ENCODE data around the gene TRIP13.

Gene TRIP13

GRCh38 chr5:880816-881550 is 11.7 kb upstream of the TRIP13 start:
- H3K4me2 ChIP-seq (ENCODE audit: low read length) = no peak overlapping the region
- H3K4me3 ChIP-seq (ENCODE audit: low read length) = no peak overlapping the region
- peaks cover 69% of the 10 kb centered on the region for H3K36me3 ChIP-seq (ENCODE audit: insufficient read depth, low read length)
- no peaks in the 10 kb centered on the region for H3K4me1 ChIP-seq (ENCODE audit: control insufficient read depth, insufficient read depth, low read length)
- H3K9me3 ChIP-seq (replicated peaks; ENCODE audit: low read length) = no peaks in the 10 kb centered on the region
- no peak overlapping the region for H3K9ac ChIP-seq (ENCODE audit: low read depth, low read length)
- no peaks in the 10 kb centered on the region for H3K27me3 ChIP-seq (ENCODE audit: control insufficient read depth, insufficient read depth, low read length)

DNA sequence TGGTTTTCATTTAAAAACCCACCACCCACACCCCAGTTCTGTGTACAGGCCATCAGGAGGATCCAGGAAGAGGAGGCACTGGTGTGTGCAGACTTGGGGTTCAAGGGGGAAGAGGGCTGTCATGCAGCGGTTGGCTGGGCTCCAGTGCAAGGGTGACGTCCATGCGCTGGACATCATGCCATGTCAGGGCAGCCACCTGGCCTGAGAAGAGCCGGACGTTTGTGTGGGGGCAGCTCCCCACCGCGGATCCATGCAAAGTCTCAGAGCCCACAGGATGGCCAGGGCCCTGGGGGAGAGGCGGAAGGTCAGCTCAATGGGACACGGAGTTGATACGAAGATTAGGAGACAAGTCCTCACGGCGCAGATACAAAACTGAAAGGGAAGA is 11.1 kb upstream of the TRIP13 start:
- peaks cover 74% of the 10 kb centered on the region for H3K36me3 ChIP-seq (ENCODE audit: insufficient read depth, low read length)

DNA sequence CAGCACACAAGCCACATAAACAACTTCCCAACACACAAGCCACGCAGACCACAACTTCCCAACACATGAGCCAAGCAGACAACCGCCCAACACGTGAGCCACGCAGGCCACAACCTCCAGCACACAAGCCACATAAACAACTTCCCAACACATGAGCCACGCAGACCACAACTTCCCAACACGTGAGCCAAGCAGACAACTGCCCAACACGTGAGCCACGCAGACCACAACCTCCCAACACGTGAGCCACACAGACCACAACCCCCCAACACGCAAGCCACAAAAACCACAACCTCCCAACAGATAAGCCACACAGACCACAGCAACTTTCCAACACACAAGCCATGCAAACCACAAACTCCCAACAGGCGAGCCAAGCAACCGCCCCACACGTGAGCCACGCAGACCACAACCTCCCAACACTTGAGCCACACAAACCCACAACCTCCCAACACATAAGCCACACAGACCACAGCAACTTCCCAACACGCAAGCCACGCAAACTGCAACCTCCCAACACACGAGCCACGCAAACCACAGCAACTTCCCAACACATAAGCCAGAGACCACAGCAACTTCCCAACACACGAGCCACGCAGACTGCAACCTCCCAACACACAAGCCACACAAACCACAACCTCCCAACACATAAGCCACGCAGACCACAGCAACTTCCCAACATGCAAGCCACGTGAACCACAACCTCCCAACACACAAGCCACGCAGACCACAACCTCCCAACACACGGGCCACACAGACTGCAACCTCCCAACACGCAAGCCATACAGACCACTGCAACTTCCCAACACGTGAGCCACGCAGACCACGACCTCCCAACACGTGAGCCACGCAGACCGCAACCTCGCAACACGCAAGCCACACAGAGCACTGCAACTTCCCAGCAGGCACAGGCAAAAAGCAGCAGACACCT is 10.2 kb upstream of the TRIP13 start:
- Histone ChIP-seq H3K4me3 (ENCODE audit: low read length) (no peak overlapping the region), H3K36me3 (ENCODE audit: insufficient read depth, low read length) (peaks cover 76% of the 10 kb centered on the region), H3K9ac (ENCODE audit: low read depth, low read length) (no peak overlapping the region), H3K4me1 (ENCODE audit: control insufficient read depth, insufficient read depth, low read length) (no peaks in the 10 kb centered on the region), H3K9me3 (replicated peaks; ENCODE audit: low read length) (no peaks in the 10 kb centered on the region), H3K27me3 (ENCODE audit: control insufficient read depth, insufficient read depth, low read length) (no peaks in the 10 kb centered on the region), H3K4me2 (ENCODE audit: low read length) (no peak overlapping the region)

More for the DNA sequence above, 11.1 kb upstream of the TRIP13 start:
- H3K9me3 ChIP-seq (replicated peaks; ENCODE audit: low read length) = no peaks in the 10 kb centered on the region
- no peak overlapping the region for H3K4me2 ChIP-seq (ENCODE audit: low read length)
- no peak overlapping the region for H3K9ac ChIP-seq (ENCODE audit: low read depth, low read length)
- no peaks in the 10 kb centered on the region for H3K27me3 ChIP-seq (ENCODE audit: control insufficient read depth, insufficient read depth, low read length)
- H3K4me3 ChIP-seq (ENCODE audit: low read length) = no peak overlapping the region
- H3K4me1 ChIP-seq (ENCODE audit: control insufficient read depth, insufficient read depth, low read length) = no peaks in the 10 kb centered on the region

DNA sequence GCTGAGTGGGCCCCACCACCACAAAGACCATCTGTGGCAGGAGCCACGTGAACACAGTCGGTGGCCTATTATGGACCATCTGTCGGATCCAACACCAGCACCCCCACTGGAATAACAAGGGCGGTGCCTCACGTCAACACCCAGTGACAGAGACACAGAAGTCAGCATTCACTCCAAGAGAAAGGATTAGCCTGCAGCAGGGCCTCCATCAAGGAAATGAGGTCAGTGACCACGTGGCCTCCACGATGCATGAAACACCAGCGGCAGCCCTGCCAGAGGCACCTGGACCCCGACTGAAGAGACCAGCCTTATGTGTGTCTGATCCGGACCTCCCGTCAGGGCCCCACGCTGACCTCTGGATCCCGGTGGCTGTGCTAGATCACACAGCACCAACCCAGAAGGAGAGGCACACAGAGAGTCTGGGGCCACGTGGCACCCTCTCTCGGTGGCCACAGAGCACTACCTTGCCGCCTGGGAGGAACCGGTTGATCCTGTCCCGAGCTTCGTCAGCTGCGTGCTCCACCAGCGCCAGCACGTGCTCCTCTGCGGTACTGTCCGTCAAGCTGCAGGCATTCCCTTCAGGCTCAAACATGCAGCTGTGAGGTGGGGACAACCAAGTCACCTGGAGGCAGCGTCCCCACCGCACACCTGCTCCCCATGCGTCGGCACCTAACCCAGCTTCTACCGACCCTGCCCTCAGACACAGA is 9.1 kb upstream of the TRIP13 start:
- no peaks in the 10 kb centered on the region for H3K27me3 ChIP-seq (ENCODE audit: control insufficient read depth, insufficient read depth, low read length)
- no peak overlapping the region for H3K4me3 ChIP-seq (ENCODE audit: low read length)
- H3K9me3 ChIP-seq (replicated peaks; ENCODE audit: low read length) = no peaks in the 10 kb centered on the region
- no peak overlapping the region for H3K4me2 ChIP-seq (ENCODE audit: low read length)
- no peaks in the 10 kb centered on the region for H3K4me1 ChIP-seq (ENCODE audit: control insufficient read depth, insufficient read depth, low read length)
- H3K36me3 ChIP-seq (ENCODE audit: insufficient read depth, low read length) = peaks cover 78% of the 10 kb centered on the region
- H3K9ac ChIP-seq (ENCODE audit: low read depth, low read length) = no peak overlapping the region

- H3K9ac ChIP-seq (ENCODE audit: low read depth, low read length) = no peak overlapping the region
- H3K4me1 ChIP-seq (ENCODE audit: control insufficient read depth, insufficient read depth, low read length) = no peaks in the 10 kb centered on the region
- H3K4me2 ChIP-seq (ENCODE audit: low read length) = no peak overlapping the region
- H3K36me3 ChIP-seq (ENCODE audit: insufficient read depth, low read length) = peaks cover 87% of the 10 kb centered on the region
- no peaks in the 10 kb centered on the region for H3K27me3 ChIP-seq (ENCODE audit: control insufficient read depth, insufficient read depth, low read length)
- H3K4me3 ChIP-seq (ENCODE audit: low read length) = no peak overlapping the region
- H3K9me3 ChIP-seq (replicated peaks; ENCODE audit: low read length) = no peaks in the 10 kb centered on the region
Observed at GRCh38 chr5:884345-885126, 8.1 kb upstream of the TRIP13 start.

DNA sequence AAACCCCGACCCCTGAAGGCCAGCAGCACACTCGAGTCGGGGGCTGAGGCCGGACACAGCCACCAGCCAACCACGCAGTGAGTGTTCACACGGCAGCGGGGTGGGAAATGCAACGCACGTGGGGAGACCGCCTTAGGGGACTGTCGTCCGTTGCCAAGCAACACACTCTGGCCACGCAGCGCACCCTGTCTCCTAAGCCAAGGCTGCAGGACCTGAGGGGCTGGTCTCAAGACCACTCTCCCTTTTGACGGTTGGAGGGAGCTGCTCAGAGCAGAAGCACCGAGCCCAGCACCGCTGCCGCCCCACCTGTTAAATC is 7.6 kb upstream of the TRIP13 start:
- no peak overlapping the region for H3K9ac ChIP-seq (ENCODE audit: low read depth, low read length)
- H3K4me2 ChIP-seq (ENCODE audit: low read length) = no peak overlapping the region
- peaks cover 91% of the 10 kb centered on the region for H3K36me3 ChIP-seq (ENCODE audit: insufficient read depth, low read length)
- no peaks in the 10 kb centered on the region for H3K4me1 ChIP-seq (ENCODE audit: control insufficient read depth, insufficient read depth, low read length)
- no peaks in the 10 kb centered on the region for H3K9me3 ChIP-seq (replicated peaks; ENCODE audit: low read length)
- no peaks in the 10 kb centered on the region for H3K27me3 ChIP-seq (ENCODE audit: control insufficient read depth, insufficient read depth, low read length)
- H3K4me3 ChIP-seq (ENCODE audit: low read length) = no peak overlapping the region

DNA sequence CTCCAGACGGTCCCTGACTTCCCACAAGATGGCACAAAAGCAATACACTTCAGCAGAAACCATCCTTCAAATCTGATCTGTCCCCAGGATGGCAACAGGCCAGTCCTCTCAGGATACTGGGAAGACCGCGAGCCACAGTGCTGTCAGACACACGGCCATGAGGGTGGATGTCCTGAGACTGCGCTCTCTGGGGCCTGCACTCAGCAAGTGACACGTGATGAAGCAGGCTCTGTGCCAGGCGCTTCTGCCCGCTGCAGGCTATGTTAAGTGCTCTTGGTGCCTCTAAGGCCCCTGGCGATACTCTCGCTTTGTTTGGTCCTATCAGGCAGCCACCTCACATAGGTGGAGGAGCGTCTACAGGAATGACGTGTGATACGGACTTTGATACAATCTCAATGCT is 7.2 kb upstream of the TRIP13 start:
- no peaks in the 10 kb centered on the region for H3K27me3 ChIP-seq (ENCODE audit: control insufficient read depth, insufficient read depth, low read length)
- H3K4me2 ChIP-seq (ENCODE audit: low read length) = no peak overlapping the region
- no peak overlapping the region for H3K9ac ChIP-seq (ENCODE audit: low read depth, low read length)
- peaks cover 96% of the 10 kb centered on the region for H3K36me3 ChIP-seq (ENCODE audit: insufficient read depth, low read length)
- no peak overlapping the region for H3K4me3 ChIP-seq (ENCODE audit: low read length)
- peaks cover 1% of the 10 kb centered on the region for H3K4me1 ChIP-seq (ENCODE audit: control insufficient read depth, insufficient read depth, low read length)
- no peaks in the 10 kb centered on the region for H3K9me3 ChIP-seq (replicated peaks; ENCODE audit: low read length)

DNA sequence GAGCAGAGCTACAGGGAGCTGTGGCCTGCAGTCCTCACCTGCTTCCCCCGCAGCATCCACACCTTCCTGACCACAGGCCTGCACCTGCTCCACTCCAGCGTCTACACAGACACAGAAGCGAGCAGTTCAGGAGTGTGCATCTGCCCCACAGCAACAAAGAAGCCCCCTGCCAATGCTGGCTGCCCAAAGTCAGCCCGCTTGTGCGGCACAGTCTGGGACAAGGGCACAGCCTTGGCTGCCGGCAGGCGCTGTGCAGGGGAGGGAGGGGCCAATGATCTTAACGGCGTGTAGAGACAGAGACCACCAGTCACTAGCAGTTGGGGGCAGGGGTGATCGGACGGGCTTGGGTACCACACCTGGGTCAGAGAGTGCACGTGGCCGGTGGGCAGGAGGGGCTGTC is 6.6 kb upstream of the TRIP13 start:
- Histone ChIP-seq H3K9me3 (replicated peaks; ENCODE audit: low read length) (no peaks in the 10 kb centered on the region), H3K9ac (ENCODE audit: low read depth, low read length) (no peak overlapping the region), H3K36me3 (ENCODE audit: insufficient read depth, low read length) (peaks cover 98% of the 10 kb centered on the region), H3K4me3 (ENCODE audit: low read length) (no peak overlapping the region), H3K4me2 (ENCODE audit: low read length) (no peak overlapping the region), H3K27me3 (ENCODE audit: control insufficient read depth, insufficient read depth, low read length) (no peaks in the 10 kb centered on the region), H3K4me1 (ENCODE audit: control insufficient read depth, insufficient read depth, low read length) (peaks cover 7% of the 10 kb centered on the region)

DNA sequence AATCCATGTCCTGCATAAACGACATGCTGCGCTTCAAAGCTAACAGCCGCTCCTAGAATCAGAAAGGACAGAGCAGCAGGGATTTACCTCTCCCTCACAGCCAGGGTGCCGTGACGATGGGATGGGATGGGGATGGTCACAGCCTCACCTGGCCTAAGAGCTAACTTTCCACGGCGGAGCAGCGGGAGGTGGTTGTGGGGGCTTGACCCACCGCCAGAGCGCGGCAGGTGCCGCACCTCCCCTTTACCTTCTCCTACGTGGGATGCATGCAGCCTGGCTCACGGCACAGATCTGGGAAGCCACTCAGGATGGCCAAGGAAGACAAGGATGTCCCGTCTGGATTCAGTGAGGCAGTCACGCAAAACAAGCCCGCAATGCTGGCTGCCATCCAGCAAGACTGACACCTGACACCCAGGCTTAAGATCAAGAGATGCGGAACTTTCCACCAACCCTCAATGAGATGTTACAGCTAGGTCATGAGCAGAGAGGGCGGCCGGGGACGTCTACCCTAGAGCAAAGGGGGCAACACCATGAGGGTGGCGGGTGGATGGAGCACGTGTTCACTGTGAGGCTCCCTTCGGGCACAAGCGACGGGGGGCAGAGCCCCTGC is 5.9 kb upstream of the TRIP13 start:
- Histone ChIP-seq H3K9ac (ENCODE audit: low read depth, low read length) (no peak overlapping the region), H3K4me3 (ENCODE audit: low read length) (no peak overlapping the region), H3K4me1 (ENCODE audit: control insufficient read depth, insufficient read depth, low read length) (peaks cover 14% of the 10 kb centered on the region), H3K4me2 (ENCODE audit: low read length) (no peak overlapping the region), H3K27me3 (ENCODE audit: control insufficient read depth, insufficient read depth, low read length) (no peaks in the 10 kb centered on the region), H3K9me3 (replicated peaks; ENCODE audit: low read length) (no peaks in the 10 kb centered on the region), H3K36me3 (ENCODE audit: insufficient read depth, low read length) (peaks cover 91% of the 10 kb centered on the region)

DNA sequence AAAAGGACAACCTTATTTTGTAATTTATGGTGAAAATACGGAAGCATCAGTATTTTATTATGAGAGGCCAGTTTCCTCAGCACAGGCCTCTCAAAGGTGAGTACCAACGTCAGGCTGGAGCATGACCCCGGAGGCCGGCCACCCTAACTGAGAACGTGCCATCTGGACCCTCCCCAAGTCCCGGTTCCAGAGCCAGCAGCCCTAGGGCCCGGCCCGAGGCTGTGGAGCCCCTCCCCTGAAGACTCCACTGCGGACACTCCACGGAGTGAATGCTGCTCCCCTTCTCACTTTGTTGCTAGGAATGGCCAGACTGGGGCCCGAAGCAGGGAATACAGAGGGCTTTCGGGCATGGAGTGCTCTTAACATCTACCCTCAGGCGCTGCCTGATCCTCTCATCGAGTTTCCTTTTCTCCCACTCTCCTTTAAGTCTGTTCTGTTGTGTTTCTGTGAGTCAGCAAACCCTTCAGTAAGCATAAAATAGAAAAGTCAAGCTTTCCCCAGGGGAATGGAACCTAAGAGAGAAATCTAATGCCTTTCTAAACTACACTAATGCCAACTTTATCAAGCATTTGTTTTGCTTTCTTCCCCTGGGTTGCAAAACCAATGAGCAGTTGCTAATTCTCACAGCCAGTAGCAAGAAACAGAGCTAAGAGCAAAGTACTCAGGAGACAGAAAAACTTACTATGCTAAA is 4.6 kb upstream of the TRIP13 start:
- peaks cover 78% of the 10 kb centered on the region for H3K36me3 ChIP-seq (ENCODE audit: insufficient read depth, low read length)
- no peaks in the 10 kb centered on the region for H3K27me3 ChIP-seq (ENCODE audit: control insufficient read depth, insufficient read depth, low read length)
- no peak overlapping the region for H3K4me2 ChIP-seq (ENCODE audit: low read length)
- no peak overlapping the region for H3K4me3 ChIP-seq (ENCODE audit: low read length)
- no peak overlapping the region for H3K9ac ChIP-seq (ENCODE audit: low read depth, low read length)
- H3K9me3 ChIP-seq (replicated peaks; ENCODE audit: low read length) = no peaks in the 10 kb centered on the region
- H3K4me1 ChIP-seq (ENCODE audit: control insufficient read depth, insufficient read depth, low read length) = peaks cover 14% of the 10 kb centered on the region

All from skeletal muscle satellite cell (primary cell).